PFSK-1 (cell line): ENCODE measurements around the gene DAW1.

Experiments
- FOXP2 ChIP-seq: optimal IDR thresholded peaks from 2 replicates; pipeline ENCODE3; 2011; ENCODE audit warnings: borderline replicate concordance, control low read depth, inconsistent platforms; ENCODE audit not compliant: insufficient read depth; ENCODE audit errors: extremely low read length, extremely low read depth
- POLR2AphosphoS5 ChIP-seq: IDR thresholded peaks from 2 replicates; pipeline ENCODE4 v1.6.1; 2012; ENCODE audit warnings: low read depth, mild to moderate bottlenecking, control low read depth, low read length, moderate library complexity
- SIN3A ChIP-seq: IDR thresholded peaks from 2 replicates; pipeline ENCODE4 v1.6.1; 2012; ENCODE audit warnings: mild to moderate bottlenecking, low read length, moderate library complexity, borderline replicate concordance; ENCODE audit not compliant: insufficient read depth
- TAF1 ChIP-seq: IDR thresholded peaks from 2 replicates; pipeline ENCODE4 v1.6.1; 2012; ENCODE audit warnings: low read length, control low read depth, borderline replicate concordance; ENCODE audit not compliant: insufficient read depth

DNA sequence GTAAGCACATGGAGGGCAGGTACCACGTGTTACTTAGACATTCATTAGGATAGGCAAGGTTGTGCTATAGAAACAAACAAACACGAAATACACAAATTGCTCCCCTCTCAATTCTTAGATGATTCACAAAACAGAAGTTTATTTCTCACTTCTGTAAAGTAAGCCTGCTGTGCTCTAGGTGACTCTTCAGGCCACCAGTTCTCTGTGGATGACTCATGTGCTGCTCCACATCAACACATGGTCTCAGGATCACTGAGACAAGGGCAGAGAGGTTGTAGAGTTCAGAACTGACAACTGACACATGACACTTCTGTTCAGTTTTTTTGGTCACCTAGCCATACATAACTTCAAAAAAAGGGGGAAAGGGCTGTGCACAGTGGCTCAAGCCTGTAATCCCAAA lies 70.6 kb downstream of the DAW1 start:
- TF ChIP-seq POLR2AphosphoS5 (no peak), FOXP2 (no peak), TAF1 (no peak), SIN3A (no peak)
